Endothelial cell of umbilical vein (primary cell): Measurements from ENCODE around the gene MMP19.

ENCODE experiments used
- CTCF ChIP-seq, 2 donors: IDR thresholded peaks; 1 replicate in 1 of 2; 2 replicates in 1 of 2; pipeline ENCODE4 v1.5.1; 2011; ENCODE audit warnings: low read length in 2 of 2, mild to moderate bottlenecking in 2 of 2, moderate library complexity in 2 of 2, control low read depth in 1 of 2, inconsistent platforms in 1 of 2, low read depth in 1 of 2; ENCODE audit not compliant: insufficient read depth in 1 of 2; ENCODE audit errors: extremely low read depth in 1 of 2
- POLR2A ChIP-seq: IDR thresholded peaks from 2 replicates; pipeline ENCODE4 v1.6.1; 2012; ENCODE audit warnings: low read depth, mild to moderate bottlenecking, control low read depth, low read length
- POLR2AphosphoS5 ChIP-seq: IDR thresholded peaks from 2 replicates; pipeline ENCODE4 v1.6.1; 2012; ENCODE audit warnings: low read depth, mild to moderate bottlenecking, control low read depth, low read length, moderate library complexity; ENCODE audit not compliant: insufficient read depth

- no peak for TF ChIP-seq CTCF (IDR thresholded peaks at IDR 0.05; ENCODE audit: extremely low read depth in 1 of 2, insufficient read depth in 1 of 2, low read depth in 1 of 2, low read length in 2 of 2)
- TF ChIP-seq POLR2A, result no peak
- TF ChIP-seq POLR2AphosphoS5, result no peak
Observed at GRCh38 chr12:55812088-55812487, 30.6 kb downstream of the MMP19 start.
